Fibroblast of lung (primary cell): Measurements from ENCODE around the gene C12orf43.

Experiments used
- CTCF ChIP-seq, 2 donors: IDR thresholded peaks in 1 of 2; conservative IDR thresholded peaks in 1 of 2; 1 replicate in 1 of 2; 2 replicates in 1 of 2; pipeline ENCODE4 v1.5.1; 2011 to 2012; ENCODE audit warnings: low read length in 2 of 2, control low read depth in 1 of 2, inconsistent platforms in 1 of 2, low read depth in 1 of 2, mild to moderate bottlenecking in 1 of 2
- EZH2 ChIP-seq: IDR thresholded peaks from 2 replicates; pipeline ENCODE4 v1.5.1; 2012; ENCODE audit warnings: low read length, control low read depth, mild to moderate bottlenecking; ENCODE audit errors: missing control alignments

DNA sequence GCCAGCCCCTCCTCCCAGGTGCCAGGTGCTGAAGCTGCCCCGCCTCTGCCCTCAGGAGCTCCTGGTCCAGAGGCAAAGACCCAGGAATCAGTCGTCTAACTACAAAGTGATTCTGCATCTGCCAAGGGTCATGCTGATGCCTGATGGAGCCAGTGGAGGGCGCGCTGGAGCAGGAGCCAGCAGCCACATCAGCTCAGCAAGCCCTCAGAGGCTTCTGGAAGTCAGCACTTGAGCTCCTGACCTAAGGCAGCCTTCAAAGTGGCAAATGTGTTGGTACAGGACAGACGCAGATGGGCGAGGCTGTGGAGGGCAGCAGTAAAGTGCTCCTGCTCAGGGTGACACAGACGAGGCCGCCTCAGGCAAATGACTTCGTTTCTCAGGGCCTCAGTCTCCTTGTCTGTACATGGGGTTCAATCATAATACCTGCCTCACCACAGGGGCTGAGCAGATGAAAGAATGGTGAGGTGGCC, 10.9 kb downstream of the C12orf43 start:
- peak; percentile 59 to 77 for TF ChIP-seq CTCF (conservative IDR thresholded peaks at IDR 0.05 in 1 of 2, IDR thresholded peaks at IDR 0.05 in 1 of 2; ENCODE audit: low read depth in 1 of 2, low read length in 2 of 2)
- TF ChIP-seq EZH2 = no peak
